Endodermal cell (in vitro differentiated cells): ENCODE measurements around the gene UCHL5. TPM values are rescaled to one million over a fixed set of nuclear protein-coding genes. Genes with fewer than 3 reads are reported as not detected.

Source experiments
- DNase-seq: peaks from one replicate; pipeline ENCODE4 v3.0.0-alpha.2; 2017
- H3K27ac ChIP-seq: 2 replicates; pipeline ENCODE4 v1.5.1; 2013; ENCODE audit warnings: mild to moderate bottlenecking, low read depth, low read length, moderate library complexity
- H3K27me3 ChIP-seq: 2 replicates; pipeline ENCODE4 v1.6.1; 2013; ENCODE audit warnings: mild to moderate bottlenecking, low read length, moderate library complexity; ENCODE audit not compliant: insufficient read depth, control insufficient read depth, poor library complexity, severe bottlenecking
- H3K36me3 ChIP-seq: 2 replicates; pipeline ENCODE4 v1.7.0; 2013; ENCODE audit warnings: mild to moderate bottlenecking, low read length, moderate library complexity; ENCODE audit not compliant: control insufficient read depth, insufficient read depth
- H3K4me1 ChIP-seq: one replicate; pipeline ENCODE4 v1.7.0; 2013; ENCODE audit warnings: low read length; ENCODE audit not compliant: control insufficient read depth, insufficient read depth
- H3K4me3 ChIP-seq: 2 replicates; pipeline ENCODE4 v1.5.1; 2013; ENCODE audit warnings: mild to moderate bottlenecking, low read length, moderate library complexity
- H3K9ac ChIP-seq: 2 replicates; pipeline ENCODE4 v1.6.1; 2013; ENCODE audit warnings: mild to moderate bottlenecking, low read length, moderate library complexity; ENCODE audit not compliant: poor library complexity, severe bottlenecking; ENCODE audit errors: extremely low read depth
- H3K9me3 ChIP-seq: 2 replicates; pipeline ENCODE4 v1.6.1; 2013; ENCODE audit warnings: mild to moderate bottlenecking, low read length, moderate library complexity; ENCODE audit not compliant: control insufficient read depth
- H3K27ac Mint-ChIP-seq: 2 replicates; pipeline ENCODE4 v1.8.0; 2020; ENCODE audit warnings: mixed read lengths
- H3K27me3 Mint-ChIP-seq: 2 replicates; pipeline ENCODE4 v1.8.0; 2021; ENCODE audit warnings: mild to moderate bottlenecking, mixed read lengths; ENCODE audit not compliant: insufficient read depth
- H3K36me3 Mint-ChIP-seq: 2 replicates; pipeline ENCODE4 v1.8.0; 2020; ENCODE audit warnings: low read depth, mixed read lengths
- H3K4me1 Mint-ChIP-seq: 2 replicates; pipeline ENCODE4 v1.8.0; 2020; ENCODE audit warnings: mixed read lengths
- H3K4me3 Mint-ChIP-seq: 2 replicates; pipeline ENCODE4 v1.8.0; 2020; ENCODE audit warnings: mild to moderate bottlenecking, moderate library complexity, mixed read lengths
- H3K9me3 Mint-ChIP-seq: 2 replicates; pipeline ENCODE4 v1.8.0; 2020; ENCODE audit warnings: mild to moderate bottlenecking, mixed read lengths
- whole genome bisulfite sequencing, 2 experiments: methylation state at CpG; one replicate each; pipeline versions ENCODE4 v1.1.5 to v1.1.7; 2013; ENCODE audit warnings: missing lambda C conversion rate in 2 of 2, mixed read lengths in 1 of 2; ENCODE audit not compliant: insufficient coverage in 1 of 2, insufficient read length in 1 of 2; 5-methylcytosine and 5-hydroxymethylcytosine counted together
- total RNA-seq, 2 donors: library from RNA; stranded (reverse); fragmentation: NEBNext Ultra II Directional in 1 of 2; extraction: Animal tissue kit (Norgen Biotek cat#: 25700) in 1 of 2; gene quantifications; 2 replicates in 1 of 2; 3 replicates in 1 of 2; pipeline ENCODE4 v1.2.1, GENCODE V29; 2021
- TF ChIP-seq, protein P1 (sequence below): fragments of 200-600 bp; sonication (generic); conservative IDR thresholded peaks from 2 replicates; pipeline ENCODE4 v1.5.0; 2021; ENCODE audit warnings: antibody characterized with exemption, mild to moderate bottlenecking

Gene UCHL5
- total RNA-seq, 2 donors from 2014 or later, result 33.0 to 40.6 TPM

DNA sequence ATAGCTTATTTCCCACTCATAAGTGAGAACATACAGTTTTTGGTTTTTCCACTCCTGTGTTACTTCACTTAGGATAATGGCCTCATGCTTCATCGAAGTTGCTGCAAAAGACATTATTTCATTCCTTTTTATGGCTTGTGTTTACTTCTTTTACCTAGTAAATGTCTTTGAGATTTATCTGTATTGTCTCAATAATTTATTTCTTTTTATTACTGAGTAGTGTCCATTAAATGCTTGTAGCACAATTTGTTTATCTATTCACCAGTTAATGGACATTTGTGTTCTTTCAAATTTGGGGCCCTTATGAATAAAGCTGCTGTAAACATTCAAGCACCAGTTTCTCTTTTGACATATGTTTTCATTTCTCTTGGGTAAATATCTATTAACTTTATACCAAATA, 86.0 kb downstream of the UCHL5 start:
- no peak overlapping the region for H3K4me3 Mint-ChIP-seq
- H3K9me3 Mint-ChIP-seq, result peaks cover 6% of the 10 kb centered on the region

DNA sequence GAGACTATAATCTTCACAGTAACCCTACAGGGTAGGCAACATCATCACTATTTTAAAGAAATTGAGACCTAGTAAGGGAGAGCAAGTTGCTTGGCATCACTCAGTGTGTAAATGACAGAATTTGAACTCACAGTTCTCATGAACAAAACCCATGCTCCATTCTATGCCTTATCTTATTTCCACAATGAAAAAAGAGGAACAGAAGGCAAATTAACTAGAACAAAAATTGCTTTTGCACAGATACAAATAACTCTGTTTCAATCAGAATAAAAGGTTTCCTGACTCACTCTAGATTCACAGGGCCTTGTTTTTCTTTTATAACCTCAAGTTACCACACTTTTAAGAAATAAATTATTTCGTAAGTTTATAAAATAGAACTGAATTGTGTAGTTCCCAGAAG, 90.1 kb downstream of the UCHL5 start:
- Mint-ChIP-seq H3K9me3 (peaks cover 3% of the 10 kb centered on the region), H3K27me3 (no peaks in the 10 kb centered on the region), H3K4me1 (peaks cover 4% of the 10 kb centered on the region), H3K27ac (no peak overlapping the region), H3K36me3 (no peaks in the 10 kb centered on the region), H3K4me3 (no peak overlapping the region)
- 100% methylated on average over 1 of the region's 1 CpG for WGBS, 2 experiments
- TF ChIP-seq, protein P1, sequence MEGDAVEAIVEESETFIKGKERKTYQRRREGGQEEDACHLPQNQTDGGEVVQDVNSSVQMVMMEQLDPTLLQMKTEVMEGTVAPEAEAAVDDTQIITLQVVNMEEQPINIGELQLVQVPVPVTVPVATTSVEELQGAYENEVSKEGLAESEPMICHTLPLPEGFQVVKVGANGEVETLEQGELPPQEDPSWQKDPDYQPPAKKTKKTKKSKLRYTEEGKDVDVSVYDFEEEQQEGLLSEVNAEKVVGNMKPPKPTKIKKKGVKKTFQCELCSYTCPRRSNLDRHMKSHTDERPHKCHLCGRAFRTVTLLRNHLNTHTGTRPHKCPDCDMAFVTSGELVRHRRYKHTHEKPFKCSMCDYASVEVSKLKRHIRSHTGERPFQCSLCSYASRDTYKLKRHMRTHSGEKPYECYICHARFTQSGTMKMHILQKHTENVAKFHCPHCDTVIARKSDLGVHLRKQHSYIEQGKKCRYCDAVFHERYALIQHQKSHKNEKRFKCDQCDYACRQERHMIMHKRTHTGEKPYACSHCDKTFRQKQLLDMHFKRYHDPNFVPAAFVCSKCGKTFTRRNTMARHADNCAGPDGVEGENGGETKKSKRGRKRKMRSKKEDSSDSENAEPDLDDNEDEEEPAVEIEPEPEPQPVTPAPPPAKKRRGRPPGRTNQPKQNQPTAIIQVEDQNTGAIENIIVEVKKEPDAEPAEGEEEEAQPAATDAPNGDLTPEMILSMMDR, result no peak
- no peak for DNase-seq
- no peak overlapping the region for H3K9ac ChIP-seq
- H3K27ac ChIP-seq, result no peak overlapping the region
- H3K36me3 ChIP-seq, result no peaks in the 10 kb centered on the region
- H3K27me3 ChIP-seq, result no peaks in the 10 kb centered on the region
- H3K4me1 ChIP-seq, result no peaks in the 10 kb centered on the region
- H3K4me3 ChIP-seq, result no peak overlapping the region
- no peaks in the 10 kb centered on the region for H3K9me3 ChIP-seq

More for the DNA sequence above, 86.0 kb downstream of the UCHL5 start:
- H3K9ac ChIP-seq, result no peak overlapping the region
- no peak overlapping the region for H3K4me3 ChIP-seq
- TF ChIP-seq, protein P1, result no peak
- no peaks in the 10 kb centered on the region for H3K4me1 ChIP-seq
- no peaks in the 10 kb centered on the region for H3K27me3 ChIP-seq
- H3K36me3 Mint-ChIP-seq, result peaks cover under 1% of the 10 kb centered on the region
- DNase-seq, result no peak
- H3K4me1 Mint-ChIP-seq, result peaks cover 2% of the 10 kb centered on the region
- H3K36me3 ChIP-seq, result no peaks in the 10 kb centered on the region
- WGBS, 2 experiments, result 85 to 100% methylated on average over 1 of the region's 1 CpG
- H3K27ac ChIP-seq, result no peak overlapping the region
- no peaks in the 10 kb centered on the region for H3K9me3 ChIP-seq
- H3K27me3 Mint-ChIP-seq, result no peaks in the 10 kb centered on the region
- H3K27ac Mint-ChIP-seq, result no peak overlapping the region

DNA sequence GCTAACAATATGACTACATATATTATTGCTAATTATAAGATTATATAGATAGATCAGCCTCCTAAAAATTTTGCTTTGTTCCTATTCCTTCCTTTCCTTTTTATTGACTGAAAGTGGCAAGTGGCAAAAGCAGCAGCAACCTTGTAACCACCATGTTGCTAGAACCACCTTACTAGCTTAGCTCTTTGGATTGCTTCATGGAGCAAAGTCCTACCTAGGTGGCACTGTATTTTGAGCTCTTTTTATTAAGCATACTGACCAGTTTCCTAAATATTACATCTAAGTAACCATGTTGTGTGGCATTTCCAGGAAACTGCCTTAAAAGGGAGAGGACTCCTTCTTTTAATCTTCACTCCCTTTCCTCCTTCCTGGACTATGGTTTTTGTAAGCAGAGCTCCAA, 90.8 kb downstream of the UCHL5 start:
- Mint-ChIP-seq H3K36me3 (no peaks in the 10 kb centered on the region), H3K4me1 (peaks cover 4% of the 10 kb centered on the region), H3K4me3 (no peak overlapping the region), H3K27ac (no peak overlapping the region), H3K27me3 (no peaks in the 10 kb centered on the region), H3K9me3 (peaks cover 3% of the 10 kb centered on the region)
- H3K36me3 ChIP-seq, result no peaks in the 10 kb centered on the region
- DNase-seq, result no peak
- no peak overlapping the region for H3K27ac ChIP-seq
- H3K9me3 ChIP-seq, result no peaks in the 10 kb centered on the region
- no peaks in the 10 kb centered on the region for H3K27me3 ChIP-seq
- no peak overlapping the region for H3K4me3 ChIP-seq
- no peaks in the 10 kb centered on the region for H3K4me1 ChIP-seq
- no peak overlapping the region for H3K9ac ChIP-seq
- TF ChIP-seq, protein P1, result no peak
